ENCODE results near the gene CSRNP3. TPM values are rescaled to one million over a fixed set of nuclear protein-coding genes. Genes with fewer than 3 reads are reported as not detected.

The CSRNP3 gene
- total and polyA plus RNA-seq, 2 donors (not counting 1 experiment from before 2014, with no cell fraction given) = not detected

GRCh38 chr2:165431014-165431413 is 38.5 kb upstream of the CSRNP3 start:
- DNase-seq = no peak
- no peaks in the 10 kb centered on the region for H3K9me3 ChIP-seq (ENCODE audit: control extremely low read depth in 1 of 3, control insufficient read depth in 2 of 3, insufficient read depth in 1 of 3, low read length in 2 of 3)
- no peak overlapping the region for H2AFZ ChIP-seq (ENCODE audit: insufficient read depth, low read depth, low read length, poor library complexity, severe bottlenecking)
- TF ChIP-seq CTCF (IDR thresholded peaks at IDR 0.05) = no peak
- no peak for TF ChIP-seq EZH2 (IDR thresholded peaks at IDR 0.05; ENCODE audit: borderline replicate concordance, insufficient read depth, low read depth, low read length, poor library complexity, severe bottlenecking)
- ChIA-PET POLR2A (no interaction called here), CTCF (no interaction called here)
- H3K4me3 Mint-ChIP-seq = no peak overlapping the region
- H3K27ac ChIP-seq (ENCODE audit: low read length in 2 of 2) = no peak overlapping the region
- no peaks in the 10 kb centered on the region for H3K36me3 ChIP-seq (replicated peaks in 1 of 2; ENCODE audit: control extremely low read depth in 1 of 2, control insufficient read depth in 1 of 2, extremely low read depth in 1 of 2, insufficient read depth in 2 of 2, low read length in 1 of 2)
- H4K20me1 ChIP-seq (ENCODE audit: control insufficient read depth, insufficient read depth, low read length, poor library complexity, severe bottlenecking) = no peaks in the 10 kb centered on the region
- no peak overlapping the region for H3K4me3 ChIP-seq (ENCODE audit: control extremely low read depth in 1 of 5, extremely low read depth in 1 of 5, insufficient read depth in 1 of 5, low read depth in 2 of 5, low read length in 4 of 5)
- ATAC-seq (ENCODE audit: low read depth) = no peak
- H3K4me1 Mint-ChIP-seq = no peaks in the 10 kb centered on the region
- no peak overlapping the region for H3K27ac Mint-ChIP-seq
- intact Hi-C loops (cut with micrococcal nuclease) = no loop called here
- H3K79me2 ChIP-seq (ENCODE audit: control insufficient read depth, insufficient read depth, low read length) = no peaks in the 10 kb centered on the region
- no peaks in the 10 kb centered on the region for H3K4me1 ChIP-seq (ENCODE audit: control insufficient read depth in 2 of 2, insufficient read depth in 2 of 2, low read length in 2 of 2)
- H3K27me3 Mint-ChIP-seq = peaks cover 3% of the 10 kb centered on the region
- no peaks in the 10 kb centered on the region for H3K9me3 Mint-ChIP-seq (ENCODE audit: insufficient read depth)
- H3K9ac ChIP-seq (ENCODE audit: low read length) = no peak overlapping the region
- no peak overlapping the region for H3K4me2 ChIP-seq (replicated peaks; ENCODE audit: low read depth, low read length, poor library complexity, severe bottlenecking)
- no peaks in the 10 kb centered on the region for H3K27me3 ChIP-seq (replicated peaks in 1 of 4; ENCODE audit: control extremely low read depth in 1 of 4, control insufficient read depth in 3 of 4, insufficient read depth in 4 of 4, low read length in 3 of 4)

GRCh38 chr2:165432234-165432966 is 37.1 kb upstream of the CSRNP3 start:
- CTCF ChIA-PET = no interaction called here
- Mint-ChIP-seq H3K9me3 (ENCODE audit: insufficient read depth) (no peaks in the 10 kb centered on the region), H3K27me3 (peaks cover 3% of the 10 kb centered on the region), H3K4me3 (no peak overlapping the region), H3K27ac (no peak overlapping the region), H3K4me1 (no peaks in the 10 kb centered on the region)
- Histone ChIP-seq H3K79me2 (ENCODE audit: control insufficient read depth, insufficient read depth, low read length) (no peaks in the 10 kb centered on the region), H3K9me3 (ENCODE audit: control extremely low read depth in 1 of 3, control insufficient read depth in 2 of 3, insufficient read depth in 1 of 3, low read length in 2 of 3) (no peaks in the 10 kb centered on the region), H3K9ac (ENCODE audit: low read length) (no peak overlapping the region), H3K4me1 (ENCODE audit: control insufficient read depth in 2 of 2, insufficient read depth in 2 of 2, low read length in 2 of 2) (no peaks in the 10 kb centered on the region), H3K4me3 (ENCODE audit: control extremely low read depth in 1 of 5, extremely low read depth in 1 of 5, insufficient read depth in 1 of 5, low read depth in 2 of 5, low read length in 4 of 5) (no peak overlapping the region), H3K36me3 (replicated peaks in 1 of 2; ENCODE audit: control extremely low read depth in 1 of 2, control insufficient read depth in 1 of 2, extremely low read depth in 1 of 2, insufficient read depth in 2 of 2, low read length in 1 of 2) (no peaks in the 10 kb centered on the region), H3K27ac (ENCODE audit: low read length in 2 of 2) (no peak overlapping the region), H3K4me2 (replicated peaks; ENCODE audit: low read depth, low read length, poor library complexity, severe bottlenecking) (no peak overlapping the region), H3K27me3 (replicated peaks in 1 of 4; ENCODE audit: control extremely low read depth in 1 of 4, control insufficient read depth in 3 of 4, insufficient read depth in 4 of 4, low read length in 3 of 4) (no peaks in the 10 kb centered on the region), H2AFZ (ENCODE audit: insufficient read depth, low read depth, low read length, poor library complexity, severe bottlenecking) (no peak overlapping the region), H4K20me1 (ENCODE audit: control insufficient read depth, insufficient read depth, low read length, poor library complexity, severe bottlenecking) (no peaks in the 10 kb centered on the region)
- no peak for TF ChIP-seq CTCF (IDR thresholded peaks at IDR 0.05)
- TF ChIP-seq EZH2 (IDR thresholded peaks at IDR 0.05; ENCODE audit: borderline replicate concordance, insufficient read depth, low read depth, low read length, poor library complexity, severe bottlenecking) = no peak
- intact Hi-C loops (cut with micrococcal nuclease) = no loop called here
- DNase-seq (no peak), ATAC-seq (ENCODE audit: low read depth) (no peak)
- POLR2A ChIA-PET = no interaction called here
